Mesendoderm (in vitro differentiated cells): ENCODE results near the gene SLC25A43. TPM values are rescaled to one million over a fixed set of nuclear protein-coding genes. Genes with fewer than 3 reads are reported as not detected.
"Not testable (repeated sequence)": the region's sequence is repeated elsewhere in the genome, so short reads cannot be mapped to it uniquely, and the experiment has no call there.

Experiments
- DNase-seq: peaks from one replicate; pipeline ENCODE4 v3.0.0; 2013
- H2AK5ac ChIP-seq: 2 replicates; pipeline ENCODE4 v1.6.1; 2013; ENCODE audit warnings: low read length, inconsistent platforms
- H2BK120ac ChIP-seq: 2 replicates; pipeline ENCODE4 v1.6.1; 2013; ENCODE audit warnings: low read depth, mild to moderate bottlenecking, low read length, moderate library complexity, mixed read lengths
- H2BK15ac ChIP-seq: replicated peaks from 2 replicates; pipeline ENCODE4 v1.6.1; 2013; ENCODE audit warnings: low read depth, mild to moderate bottlenecking, moderate library complexity
- H2BK5ac ChIP-seq: 2 replicates; pipeline ENCODE4 v1.6.1; 2013; ENCODE audit warnings: low read length, inconsistent platforms
- H3K18ac ChIP-seq: 2 replicates; pipeline ENCODE4 v1.6.1; 2013; ENCODE audit warnings: mild to moderate bottlenecking, low read length, mixed read lengths
- H3K23ac ChIP-seq: one replicate; pipeline ENCODE4 v1.6.1; 2013; ENCODE audit warnings: low read length
- H3K27ac ChIP-seq: 2 replicates; pipeline ENCODE4 v1.5.1; 2013; ENCODE audit warnings: low read depth, mild to moderate bottlenecking, inconsistent platforms, low read length, moderate library complexity
- H3K27me3 ChIP-seq: 2 replicates; pipeline ENCODE4 v1.6.1; 2013; ENCODE audit warnings: low read length, control low read depth, mild to moderate bottlenecking, inconsistent platforms; ENCODE audit not compliant: insufficient read depth, poor library complexity
- H3K36me3 ChIP-seq: 2 replicates; pipeline ENCODE4 v1.6.1; 2013; ENCODE audit warnings: low read length, inconsistent platforms; ENCODE audit not compliant: control insufficient read depth, insufficient read depth
- H3K4ac ChIP-seq: one replicate; pipeline ENCODE4 v1.6.1; 2013; ENCODE audit warnings: low read depth, mild to moderate bottlenecking, low read length, moderate library complexity
- H3K4me1 ChIP-seq: 2 replicates; pipeline ENCODE4 v1.6.1; 2013; ENCODE audit warnings: low read depth, low read length, inconsistent platforms; ENCODE audit not compliant: control insufficient read depth
- H3K4me2 ChIP-seq: 2 replicates; pipeline ENCODE4 v1.6.1; 2013; ENCODE audit warnings: low read length
- H3K4me3 ChIP-seq: 2 replicates; pipeline ENCODE4 v1.5.1; 2013; ENCODE audit warnings: mild to moderate bottlenecking, low read length
- H3K56ac ChIP-seq: one replicate; pipeline ENCODE4 v1.6.1; 2013; ENCODE audit warnings: low read length
- H3K79me1 ChIP-seq: 2 replicates; pipeline ENCODE4 v1.6.1; 2013; ENCODE audit warnings: low read length, inconsistent platforms
- H3K79me2 ChIP-seq: 2 replicates; pipeline ENCODE4 v1.6.1; 2013; ENCODE audit warnings: mild to moderate bottlenecking, low read length; ENCODE audit not compliant: control insufficient read depth, insufficient read depth
- H3K9ac ChIP-seq: 2 replicates; pipeline ENCODE4 v1.6.1; 2013; ENCODE audit warnings: low read length, inconsistent platforms
- H4K5ac ChIP-seq: one replicate; pipeline ENCODE4 v1.6.1; 2013; ENCODE audit warnings: low read length
- H4K8ac ChIP-seq: one replicate; pipeline ENCODE4 v1.6.1; 2013; ENCODE audit warnings: low read depth, mild to moderate bottlenecking, control low read depth, low read length, moderate library complexity
- WGBS: extraction: QIAGEN DNeasy Blood & Tissue Kit; methylation state at CpG from one replicate; pipeline ENCODE4 v1.1.7; 2013; ENCODE audit warnings: low lambda C conversion rate, missing lambda C conversion rate; ENCODE audit not compliant: insufficient coverage; ENCODE audit errors: extremely low coverage; 5-methylcytosine and 5-hydroxymethylcytosine counted together
- polyA plus RNA-seq, 2 experiments: library from polyadenylated mRNA; stranded (reverse); fragments of 200-250 nt; gene quantifications; one replicate each; pipeline ENCODE4 v1.2.3, GENCODE V29; 2013

SLC25A43 gene
- polyA plus RNA-seq (2013, experiment 1 of 2) = 4.5 TPM
- polyA plus RNA-seq (2013, experiment 2 of 2) = 4.8 TPM

- Histone ChIP-seq H4K8ac (no peak within 1 kb of the TSS), H2BK120ac (peak within 1 kb of the TSS; percentile 18), H3K4me2 (peak within 1 kb of the TSS; percentile 44), H3K4me3 (peak within 1 kb of the TSS; percentile 24), H3K79me1 (no peaks in the 10 kb centered on the region), H4K5ac (no peak within 1 kb of the TSS), H3K4me1 (no peaks in the 10 kb centered on the region), H3K27me3 (no peaks in the 10 kb centered on the region), H3K79me2 (no peaks in the 10 kb centered on the region), H3K18ac (peak within 1 kb of the TSS; percentile 72), H3K4ac (peak within 1 kb of the TSS; percentile 18), H3K27ac (no peak within 1 kb of the TSS), H3K56ac (peak within 1 kb of the TSS; percentile 89), H2AK5ac (no peak within 1 kb of the TSS), H2BK5ac (no peak within 1 kb of the TSS), H3K36me3 (no peaks in the 10 kb centered on the region), H3K23ac (no peak within 1 kb of the TSS), H2BK15ac (no peak within 1 kb of the TSS), H3K9ac (peak within 1 kb of the TSS; percentile 82)
- peak; percentile 37 for DNase-seq
- no CpG with 5 or more reads among the region's 77 CpGs for WGBS
Observed at GRCh38 chrX:119398974-119399771, at the start of gene SLC25A43. Gene SLC25A43 (plus strand): TSS chrX:119399336. CDS start chrX:119399404, 68 bp downstream.

DNA sequence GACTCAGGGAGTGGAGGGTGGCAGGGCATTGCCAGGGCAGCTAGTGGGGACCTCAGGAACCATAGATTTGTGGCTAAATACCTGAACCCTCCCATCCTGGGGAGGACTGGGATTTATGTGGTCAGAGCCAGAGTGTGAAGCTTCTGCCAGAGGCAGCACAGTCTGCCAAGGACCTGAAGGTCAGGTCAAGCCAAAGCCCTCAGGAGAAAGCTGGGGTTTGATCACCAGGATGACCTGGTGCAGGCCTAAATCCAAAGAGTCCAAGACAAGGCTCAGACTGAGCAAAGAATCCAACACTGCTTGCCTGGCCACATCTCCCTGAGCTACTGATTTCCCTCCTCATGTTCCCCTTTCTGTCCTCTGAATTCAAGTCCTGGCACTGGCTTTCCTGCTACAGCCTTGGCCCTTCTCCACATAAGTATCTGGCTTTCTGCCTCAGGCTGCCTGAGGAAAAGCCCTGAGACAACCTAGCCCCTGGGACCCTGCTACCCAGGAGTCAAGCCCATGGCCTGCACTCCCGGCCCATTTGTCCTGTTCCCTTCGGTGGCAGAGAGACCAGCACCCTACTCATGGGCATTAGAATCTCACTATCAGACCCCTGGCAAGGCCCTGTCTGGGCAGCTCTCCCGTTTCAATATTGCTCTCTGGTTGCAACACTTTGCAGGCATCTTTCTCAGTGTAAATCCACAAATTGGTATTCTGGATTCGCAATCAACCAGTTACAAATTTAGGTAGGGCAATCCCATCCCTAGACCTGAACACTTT lies 39.3 kb upstream of the SLC25A43 start:
- Histone ChIP-seq H3K27ac (no peak overlapping the region), H3K4me2 (no peak overlapping the region), H3K9ac (no peak overlapping the region), H3K36me3 (no peaks in the 10 kb centered on the region), H3K27me3 (no peaks in the 10 kb centered on the region), H3K4me3 (no peak overlapping the region), H4K8ac (no peak overlapping the region), H3K18ac (no peak overlapping the region), H3K4me1 (no peaks in the 10 kb centered on the region), H3K79me2 (no peaks in the 10 kb centered on the region), H3K23ac (no peak overlapping the region), H4K5ac (no peak overlapping the region), H2BK120ac (no peak overlapping the region), H3K56ac (no peak overlapping the region), H3K79me1 (no peaks in the 10 kb centered on the region), H2AK5ac (no peak overlapping the region), H2BK5ac (no peak overlapping the region), H3K4ac (no peak overlapping the region), H2BK15ac (no peak overlapping the region)
- DNase-seq = no peak
- no CpG with 5 or more reads among the region's 4 CpGs for WGBS

GRCh38 chrX:119361451-119361850 lies 37.7 kb upstream of the SLC25A43 start:
- not testable (repeated sequence) for H2BK120ac ChIP-seq, H3K56ac ChIP-seq, H3K4ac ChIP-seq, H2BK5ac ChIP-seq, H3K23ac ChIP-seq, H2AK5ac ChIP-seq, H3K27ac ChIP-seq, H3K36me3 ChIP-seq, H2BK15ac ChIP-seq, H4K5ac ChIP-seq, H3K79me1 ChIP-seq, H4K8ac ChIP-seq, H3K27me3 ChIP-seq, H3K4me1 ChIP-seq, H3K4me3 ChIP-seq, DNase-seq, H3K9ac ChIP-seq, H3K18ac ChIP-seq, H3K4me2 ChIP-seq, H3K79me2 ChIP-seq
- no CpG with 5 or more reads among the region's 27 CpGs for WGBS

GRCh38 chrX:119362074-119362473 lies 37.1 kb upstream of the SLC25A43 start:
- H3K36me3 ChIP-seq, H4K5ac ChIP-seq, H2BK120ac ChIP-seq, H3K4me1 ChIP-seq, DNase-seq, H3K4ac ChIP-seq, H3K4me2 ChIP-seq, H3K27ac ChIP-seq, H3K9ac ChIP-seq, H3K18ac ChIP-seq, H2AK5ac ChIP-seq, H2BK5ac ChIP-seq, H3K27me3 ChIP-seq, H2BK15ac ChIP-seq, H3K79me1 ChIP-seq, H3K23ac ChIP-seq, H3K4me3 ChIP-seq, H4K8ac ChIP-seq, H3K56ac ChIP-seq, H3K79me2 ChIP-seq: not testable (repeated sequence)
- no CpG with 5 or more reads among the region's 24 CpGs for WGBS

GRCh38 chrX:119363391-119363790 lies 35.7 kb upstream of the SLC25A43 start:
- no peaks in the 10 kb centered on the region for H3K79me2 ChIP-seq
- no peak overlapping the region for H3K4me3 ChIP-seq
- DNase-seq = no peak
- no peak overlapping the region for H3K4ac ChIP-seq
- no peak overlapping the region for H2AK5ac ChIP-seq
- no peak overlapping the region for H2BK120ac ChIP-seq
- no peak overlapping the region for H3K18ac ChIP-seq
- no peak overlapping the region for H3K23ac ChIP-seq
- no CpG with 5 or more reads among the region's 6 CpGs for WGBS
- no peak overlapping the region for H3K9ac ChIP-seq
- no peak overlapping the region for H4K5ac ChIP-seq
- H4K8ac ChIP-seq = no peak overlapping the region
- H3K4me1 ChIP-seq = no peaks in the 10 kb centered on the region
- no peaks in the 10 kb centered on the region for H3K36me3 ChIP-seq
- H2BK15ac ChIP-seq = no peak overlapping the region
- H3K56ac ChIP-seq = no peak overlapping the region
- H3K4me2 ChIP-seq = no peak overlapping the region
- no peak overlapping the region for H2BK5ac ChIP-seq
- no peaks in the 10 kb centered on the region for H3K79me1 ChIP-seq
- H3K27me3 ChIP-seq = no peaks in the 10 kb centered on the region
- H3K27ac ChIP-seq = no peak overlapping the region
